Measurements from ENCODE around the gene TEX28.
"Not testable (repeated sequence)": the region's sequence is repeated elsewhere in the genome, so short reads cannot be mapped to it uniquely, and the experiment has no call there.

DNA sequence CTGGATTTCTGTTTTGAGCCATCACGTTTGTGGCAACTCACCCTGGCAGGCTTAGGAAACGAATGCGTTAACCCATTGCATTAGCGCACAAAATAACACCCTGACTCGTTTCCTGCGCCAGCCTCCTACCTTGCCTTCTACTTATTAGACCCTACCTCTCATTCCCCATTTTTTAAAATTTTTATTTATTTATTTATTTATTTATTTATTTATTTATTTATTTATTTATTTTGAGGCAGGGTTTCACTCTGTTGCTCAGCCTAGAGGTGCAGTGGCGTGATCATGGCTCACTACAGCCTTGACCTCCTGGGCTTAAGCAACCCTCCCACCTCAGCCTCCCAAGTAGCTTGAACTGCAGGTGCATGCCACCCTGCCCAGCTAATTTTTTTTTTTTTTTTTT, 8.1 kb upstream of the TEX28 start:
- TF ChIP-seq, protein P1, sequence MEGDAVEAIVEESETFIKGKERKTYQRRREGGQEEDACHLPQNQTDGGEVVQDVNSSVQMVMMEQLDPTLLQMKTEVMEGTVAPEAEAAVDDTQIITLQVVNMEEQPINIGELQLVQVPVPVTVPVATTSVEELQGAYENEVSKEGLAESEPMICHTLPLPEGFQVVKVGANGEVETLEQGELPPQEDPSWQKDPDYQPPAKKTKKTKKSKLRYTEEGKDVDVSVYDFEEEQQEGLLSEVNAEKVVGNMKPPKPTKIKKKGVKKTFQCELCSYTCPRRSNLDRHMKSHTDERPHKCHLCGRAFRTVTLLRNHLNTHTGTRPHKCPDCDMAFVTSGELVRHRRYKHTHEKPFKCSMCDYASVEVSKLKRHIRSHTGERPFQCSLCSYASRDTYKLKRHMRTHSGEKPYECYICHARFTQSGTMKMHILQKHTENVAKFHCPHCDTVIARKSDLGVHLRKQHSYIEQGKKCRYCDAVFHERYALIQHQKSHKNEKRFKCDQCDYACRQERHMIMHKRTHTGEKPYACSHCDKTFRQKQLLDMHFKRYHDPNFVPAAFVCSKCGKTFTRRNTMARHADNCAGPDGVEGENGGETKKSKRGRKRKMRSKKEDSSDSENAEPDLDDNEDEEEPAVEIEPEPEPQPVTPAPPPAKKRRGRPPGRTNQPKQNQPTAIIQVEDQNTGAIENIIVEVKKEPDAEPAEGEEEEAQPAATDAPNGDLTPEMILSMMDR (IDR thresholded peaks at IDR 0.05; ENCODE audit: low read depth, low read length), result not testable (repeated sequence)
- not testable (repeated sequence) for TF ChIP-seq EZH2phosphoT487 (IDR thresholded peaks at IDR 0.05; ENCODE audit: low read depth)

All from OCI-LY3 (cell line).